Fibroblast of peridontal ligament (primary cell): ENCODE measurements around the gene TBC1D16.
A peak's percentile ranks its signal among the peaks of the same experiment; 100 is the strongest.

Experiments used
- DNase-seq: peaks from one replicate; pipeline ENCODE4 v3.0.0-alpha.2; 2010; ENCODE audit errors: extremely low read depth

The TBC1D16 gene

GRCh38 chr17:80035687-80035936 is at the start of gene TBC1D16:
Gene TBC1D16 (minus strand): TSS chr17:80035872. CDS start chr17:80013547, 22,325 bp downstream.
- no peak for DNase-seq

- no peak for DNase-seq
These were observed 49.1 kb upstream of the TBC1D16 start for GRCh38 chr17:80084773-80085172.

GRCh38 chr17:80083136-80083661 is 47.5 kb upstream of the TBC1D16 start:
- DNase-seq = no peak

- DNase-seq = peak; percentile 83
These were observed 46.9 kb upstream of the TBC1D16 start for GRCh38 chr17:80082403-80083135.

- DNase-seq = no peak
These were observed 45.9 kb upstream of the TBC1D16 start for GRCh38 chr17:80081596-80081995.

- DNase-seq = peak; percentile 19
These were observed 44.4 kb upstream of the TBC1D16 start for GRCh38 chr17:80080081-80080480.

- DNase-seq = no peak
These were observed 36.7 kb upstream of the TBC1D16 start for GRCh38 chr17:80072410-80072809.

- peak; percentile 79 for DNase-seq
These were observed 35.6 kb upstream of the TBC1D16 start for GRCh38 chr17:80071116-80071841.

- DNase-seq = no peak
These were observed 34.9 kb upstream of the TBC1D16 start for GRCh38 chr17:80070375-80071115.

GRCh38 chr17:80068301-80069222 is 32.9 kb upstream of the TBC1D16 start:
- peak; percentile 68 for DNase-seq

GRCh38 chr17:80067393-80067986 is 31.8 kb upstream of the TBC1D16 start:
- no peak for DNase-seq

- no peak for DNase-seq
These were observed 30.0 kb upstream of the TBC1D16 start for GRCh38 chr17:80065478-80066170.

GRCh38 chr17:80064696-80065095 is 29.0 kb upstream of the TBC1D16 start:
- DNase-seq = no peak

GRCh38 chr17:80063830-80064585 is 28.3 kb upstream of the TBC1D16 start:
- DNase-seq = peak; percentile 61

GRCh38 chr17:80061421-80061820 is 25.7 kb upstream of the TBC1D16 start:
- no peak for DNase-seq

GRCh38 chr17:80060644-80061043 is 25.0 kb upstream of the TBC1D16 start:
- DNase-seq = no peak

- no peak for DNase-seq
These were observed 22.8 kb upstream of the TBC1D16 start for GRCh38 chr17:80058311-80058955.

GRCh38 chr17:80055597-80055996 is 19.9 kb upstream of the TBC1D16 start:
- DNase-seq = no peak

GRCh38 chr17:80053102-80053501 is 17.4 kb upstream of the TBC1D16 start:
- peak; percentile 77 for DNase-seq
